Heart left ventricle (tissue), 13 donors: Measurements from ENCODE around the gene HAUS8.

ENCODE experiments used
- CTCF ChIP-seq, 12 donors: fragments of 200-600 bp; sonication (generic) in 4 of 12; IDR thresholded peaks; one replicate each; pipeline versions ENCODE4 v1.5.0 to v1.8.0; 2018 to 2022; ENCODE audit warnings: antibody characterized with exemption in 12 of 12, mild to moderate bottlenecking in 5 of 12
- POLR2A ChIP-seq, 2 donors: fragments of 450-650 bp; IDR thresholded peaks; one replicate each; pipeline ENCODE4 v1.6.1; 2017; ENCODE audit warnings: antibody characterized with exemption in 2 of 2, mild to moderate bottlenecking in 2 of 2, moderate library complexity in 2 of 2
- donor health status: ischemic (EF 13 %, LVEDD 7.1; RV severe dilation, severe dysfunction).
- donor health status: DM: no; HTN: yes; CAD: no.
- donor health status: DM: no; HTN: no; CAD: no.
- donor health status: ischemic (EF 25% LVEDD 6.9; RV normal size, moderate dysfunction).
- donor health status: ischemic (EF 25% LVEDD 5.7; RV mildly dilated, moderate dysfunction).
- donor health status: ischemic (EF 35%, LVEDD 5.7; RV mildly dilated, moderate dysfunction).
- donor health status: nonischemic (EF 11% LVEDD 7.7; RV severe dilation, severe dysfunction).
- donor health status: DM: yes; HTN: yes; CAD: no.
- donor health status: PGD.
- donor health status: ischemic (EF 29% LVEDD 5.4; RV normal size, mild dysfunction).
- donor health status: nonischemic (EF 23%, LVEDD 6.1; RV moderate dilation, normal function).

GRCh38 chr19:17097593-17098126 lies 22.4 kb upstream of the HAUS8 start:
- TF ChIP-seq CTCF (IDR thresholded peaks at IDR 0.05) (no peak), POLR2A (IDR thresholded peaks at IDR 0.05) (peak in 1 of 2 donors; percentile 19)
